H1 (cell line): ENCODE measurements around the gene POLL.

Source experiments
- ATF3 ChIP-seq: IDR thresholded peaks from 2 replicates; pipeline ENCODE4 v1.6.1; 2011; ENCODE audit warnings: low read depth, mild to moderate bottlenecking, low read length; ENCODE audit not compliant: insufficient read depth
- BCL11A ChIP-seq, 2 experiments: IDR thresholded peaks; one replicate each; pipeline ENCODE4 v1.6.1; 2011; ENCODE audit warnings: low read depth in 2 of 2, low read length in 2 of 2, mild to moderate bottlenecking in 2 of 2
- CEBPB ChIP-seq: IDR thresholded peaks from 2 replicates; pipeline ENCODE4 v1.6.1; 2012; ENCODE audit warnings: low read depth, low read length
- CREB1 ChIP-seq: IDR thresholded peaks from 2 replicates; pipeline ENCODE4 v1.6.1; 2012; ENCODE audit warnings: inconsistent platforms
- CTCF ChIP-seq, 3 experiments: IDR thresholded peaks; 1 replicate in 2 of 3; 2 replicates in 1 of 3; pipeline versions ENCODE4 v1.5.1 to v1.6.1; 2011; ENCODE audit warnings: low read length in 3 of 3, mild to moderate bottlenecking in 3 of 3, inconsistent platforms in 2 of 3, low read depth in 1 of 3, moderate library complexity in 1 of 3; ENCODE audit not compliant: insufficient read depth in 1 of 3; ENCODE audit errors: control extremely low read depth in 1 of 3
- EP300 ChIP-seq, 2 experiments: IDR thresholded peaks; 1 replicate in 1 of 2; 2 replicates in 1 of 2; pipeline ENCODE4 v1.6.1; 2011 to 2012; ENCODE audit warnings: low read depth in 2 of 2, low read length in 2 of 2, mild to moderate bottlenecking in 2 of 2, borderline replicate concordance in 1 of 2, inconsistent platforms in 1 of 2, moderate library complexity in 1 of 2
- EZH2 ChIP-seq: fragments of 200-600 bp; sonication (generic); IDR thresholded peaks from 2 replicates; pipeline ENCODE4 v1.7.1; 2012; ENCODE audit warnings: low read depth, mild to moderate bottlenecking, moderate library complexity, low read length, inconsistent platforms; ENCODE audit not compliant: severe bottlenecking
- MAX ChIP-seq: IDR thresholded peaks from 2 replicates; pipeline ENCODE4 v1.6.1; 2012; ENCODE audit warnings: inconsistent platforms
- PHF8 ChIP-seq: fragments of 200-600 bp; sonication (generic); conservative IDR thresholded peaks from 2 replicates; pipeline ENCODE4 v1.7.1; 2012; ENCODE audit warnings: low read depth, mild to moderate bottlenecking, inconsistent platforms, low read length, moderate library complexity
- POLR2A ChIP-seq, 2 experiments: IDR thresholded peaks; 1 replicate in 1 of 2; 2 replicates in 1 of 2; pipeline ENCODE4 v1.6.1; 2011; ENCODE audit warnings: low read depth in 2 of 2, low read length in 2 of 2, mild to moderate bottlenecking in 2 of 2; ENCODE audit errors: control extremely low read depth in 1 of 2
- POLR2AphosphoS5 ChIP-seq: IDR thresholded peaks from 2 replicates; pipeline ENCODE4 v1.6.1; 2011; ENCODE audit warnings: low read depth, low read length
- TAF1 ChIP-seq: IDR thresholded peaks from 2 replicates; pipeline ENCODE4 v1.6.1; 2011; ENCODE audit warnings: mild to moderate bottlenecking, low read depth, low read length
- TCF12 ChIP-seq: IDR thresholded peaks from 2 replicates; pipeline ENCODE4 v1.6.1; 2011; ENCODE audit warnings: low read depth, mild to moderate bottlenecking, low read length
- TEAD4 ChIP-seq: IDR thresholded peaks from 2 replicates; pipeline ENCODE4 v1.6.1; 2012; ENCODE audit warnings: low read depth, low read length, inconsistent platforms, mixed read lengths

GRCh38 chr10:101585841-101586240 lies 2.2 kb downstream of the POLL start:
- TF ChIP-seq CTCF (IDR thresholded peaks at IDR 0.05; ENCODE audit: control extremely low read depth in 1 of 3, insufficient read depth in 1 of 3, low read depth in 1 of 3, low read length in 3 of 3) (no peak), EZH2 (no peak), PHF8 (no peak), POLR2A (IDR thresholded peaks at IDR 0.05; ENCODE audit: control extremely low read depth in 1 of 2, low read depth in 2 of 2, low read length in 2 of 2) (no peak), EP300 (IDR thresholded peaks at IDR 0.05; ENCODE audit: borderline replicate concordance in 1 of 2, low read depth in 2 of 2, low read length in 2 of 2) (no peak), CREB1 (no peak), TEAD4 (no peak), TCF12 (no peak), TAF1 (no peak), POLR2AphosphoS5 (no peak), BCL11A (IDR thresholded peaks at IDR 0.05; ENCODE audit: low read depth in 2 of 2, low read length in 2 of 2) (no peak), ATF3 (no peak), MAX (no peak), CEBPB (no peak)
